ENCODE data around the gene GMFB.

DNA sequence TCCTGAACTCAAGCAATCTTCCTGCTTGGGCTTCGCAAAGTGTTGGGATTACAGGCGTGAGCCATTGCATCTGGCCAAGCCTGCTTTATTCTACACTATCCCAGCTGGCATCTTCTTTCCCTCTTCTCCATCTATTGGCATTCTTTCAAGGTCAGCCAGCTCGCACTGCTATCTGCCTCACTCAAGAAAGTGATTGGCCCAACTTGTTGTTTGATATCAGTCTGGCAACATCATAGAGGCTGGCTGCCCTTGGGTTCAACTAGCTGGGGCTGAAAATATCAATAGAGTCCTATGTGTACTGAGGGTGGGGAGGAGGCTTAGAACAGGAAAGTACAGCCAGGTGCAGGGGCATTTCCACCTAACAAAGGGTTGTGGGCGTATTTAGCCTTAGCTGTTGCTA is 17.1 kb downstream of the GMFB start:
- TF ChIP-seq, protein P1, sequence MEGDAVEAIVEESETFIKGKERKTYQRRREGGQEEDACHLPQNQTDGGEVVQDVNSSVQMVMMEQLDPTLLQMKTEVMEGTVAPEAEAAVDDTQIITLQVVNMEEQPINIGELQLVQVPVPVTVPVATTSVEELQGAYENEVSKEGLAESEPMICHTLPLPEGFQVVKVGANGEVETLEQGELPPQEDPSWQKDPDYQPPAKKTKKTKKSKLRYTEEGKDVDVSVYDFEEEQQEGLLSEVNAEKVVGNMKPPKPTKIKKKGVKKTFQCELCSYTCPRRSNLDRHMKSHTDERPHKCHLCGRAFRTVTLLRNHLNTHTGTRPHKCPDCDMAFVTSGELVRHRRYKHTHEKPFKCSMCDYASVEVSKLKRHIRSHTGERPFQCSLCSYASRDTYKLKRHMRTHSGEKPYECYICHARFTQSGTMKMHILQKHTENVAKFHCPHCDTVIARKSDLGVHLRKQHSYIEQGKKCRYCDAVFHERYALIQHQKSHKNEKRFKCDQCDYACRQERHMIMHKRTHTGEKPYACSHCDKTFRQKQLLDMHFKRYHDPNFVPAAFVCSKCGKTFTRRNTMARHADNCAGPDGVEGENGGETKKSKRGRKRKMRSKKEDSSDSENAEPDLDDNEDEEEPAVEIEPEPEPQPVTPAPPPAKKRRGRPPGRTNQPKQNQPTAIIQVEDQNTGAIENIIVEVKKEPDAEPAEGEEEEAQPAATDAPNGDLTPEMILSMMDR (IDR thresholded peaks at IDR 0.05), result no peak
- TF ChIP-seq POLR2A (IDR thresholded peaks at IDR 0.05) (no peak), EP300 (IDR thresholded peaks at IDR 0.05) (no peak)
